Neuronal stem cell (in vitro differentiated cells): ENCODE data around the gene INTS13.
A peak's percentile ranks its signal among the peaks of the same experiment; 100 is the strongest.

Experiments
- DNase-seq: peaks from one replicate; pipeline ENCODE4 v3.0.0-alpha.2; 2013; ENCODE audit warnings: low spot score
- H2AFZ ChIP-seq: one replicate; pipeline ENCODE4 v1.6.1; 2013; ENCODE audit warnings: mild to moderate bottlenecking, low read length, inconsistent platforms
- H2AK5ac ChIP-seq: 2 replicates; pipeline ENCODE4 v1.6.1; 2013; ENCODE audit warnings: low read depth, mild to moderate bottlenecking, inconsistent platforms, low read length, moderate library complexity, mixed read lengths
- H2BK120ac ChIP-seq: 2 replicates; pipeline ENCODE4 v1.6.1; 2013; ENCODE audit warnings: low read depth, mild to moderate bottlenecking, inconsistent platforms, low read length, moderate library complexity, mixed read lengths
- H2BK12ac ChIP-seq: one replicate; pipeline ENCODE4 v1.6.1; 2013; ENCODE audit warnings: low read length, inconsistent platforms
- H2BK15ac ChIP-seq: 2 replicates; pipeline ENCODE4 v1.6.1; 2013; ENCODE audit warnings: mild to moderate bottlenecking, low read length, inconsistent platforms, mixed read lengths
- H2BK5ac ChIP-seq: one replicate; pipeline ENCODE4 v1.6.1; 2013; ENCODE audit warnings: inconsistent platforms, mild to moderate bottlenecking, low read length, moderate library complexity
- H3K14ac ChIP-seq: one replicate; pipeline ENCODE4 v1.6.1; 2013; ENCODE audit warnings: low read length, inconsistent platforms
- H3K18ac ChIP-seq: 2 replicates; pipeline ENCODE4 v1.6.1; 2013; ENCODE audit warnings: low read length, inconsistent platforms
- H3K23ac ChIP-seq: 2 replicates; pipeline ENCODE4 v1.6.1; 2013; ENCODE audit warnings: low read depth, mild to moderate bottlenecking, mixed read lengths, low read length, inconsistent platforms; ENCODE audit not compliant: poor library complexity
- H3K27ac ChIP-seq: replicated peaks from 3 replicates; pipeline ENCODE4 v1.5.1; 2013; ENCODE audit warnings: low read length, inconsistent platforms
- H3K27me3 ChIP-seq, 3 experiments: 2 replicates each; pipeline ENCODE4 v1.6.1; 2013; ENCODE audit warnings: low read length in 3 of 3, mild to moderate bottlenecking in 2 of 3, inconsistent platforms in 1 of 3, low read depth in 1 of 3, mixed read lengths in 1 of 3, moderate library complexity in 1 of 3; ENCODE audit not compliant: control insufficient read depth in 3 of 3, insufficient read depth in 3 of 3
- H3K36me3 ChIP-seq, 2 donors: replicated peaks in 1 of 2; 2 replicates each; pipeline ENCODE4 v1.6.1; 2013; ENCODE audit warnings: low read length in 2 of 2; ENCODE audit not compliant: control insufficient read depth in 2 of 2, insufficient read depth in 2 of 2
- H3K4ac ChIP-seq: 2 replicates; pipeline ENCODE4 v1.6.1; 2013; ENCODE audit warnings: inconsistent platforms, mild to moderate bottlenecking, low read length, moderate library complexity
- H3K4me1 ChIP-seq, 2 donors: 1 replicate in 1 of 2; 2 replicates in 1 of 2; pipeline ENCODE4 v1.6.1; 2013; ENCODE audit warnings: low read length in 2 of 2, low read depth in 1 of 2; ENCODE audit not compliant: control insufficient read depth in 2 of 2, insufficient read depth in 1 of 2
- H3K4me2 ChIP-seq: one replicate; pipeline ENCODE4 v1.6.1; 2013; ENCODE audit warnings: mild to moderate bottlenecking, low read length, inconsistent platforms; ENCODE audit not compliant: insufficient read depth, poor library complexity, severe bottlenecking
- H3K4me3 ChIP-seq, 2 donors: 2 replicates each; pipeline ENCODE4 v1.5.1; 2013; ENCODE audit warnings: low read length in 2 of 2, mild to moderate bottlenecking in 2 of 2, inconsistent platforms in 1 of 2, moderate library complexity in 1 of 2
- H3K79me1 ChIP-seq: one replicate; pipeline ENCODE4 v1.6.1; 2013; ENCODE audit warnings: low read depth, mild to moderate bottlenecking, inconsistent platforms, low read length, moderate library complexity
- H3K9ac ChIP-seq: one replicate; pipeline ENCODE4 v1.6.1; 2013; ENCODE audit warnings: mild to moderate bottlenecking, low read depth, low read length, inconsistent platforms; ENCODE audit not compliant: poor library complexity
- H3K9me3 ChIP-seq, 2 donors: replicated peaks in 1 of 2; 2 replicates each; pipeline versions ENCODE3 to v1.6.1; 2013; ENCODE audit warnings: low read length in 2 of 2, mild to moderate bottlenecking in 2 of 2, inconsistent platforms in 1 of 2, low read depth in 1 of 2, mixed read lengths in 1 of 2, moderate library complexity in 1 of 2; ENCODE audit not compliant: control insufficient read depth in 2 of 2, insufficient read depth in 1 of 2
- H4K8ac ChIP-seq: one replicate; pipeline ENCODE4 v1.6.1; 2013; ENCODE audit warnings: low read depth, mild to moderate bottlenecking, inconsistent platforms, low read length, moderate library complexity
- H4K91ac ChIP-seq: one replicate; pipeline ENCODE4 v1.6.1; 2013; ENCODE audit warnings: low read length, low read depth, mild to moderate bottlenecking, inconsistent platforms; ENCODE audit not compliant: poor library complexity
- WGBS, 2 donors: extraction: QIAGEN DNeasy Blood & Tissue Kit; methylation state at CpG; one replicate each; pipeline ENCODE4 v1.1.7; 2013; ENCODE audit warnings: missing lambda C conversion rate in 2 of 2, mixed read lengths in 1 of 2; ENCODE audit not compliant: insufficient read length in 2 of 2, insufficient replicate concordance in 1 of 2; ENCODE audit errors: extremely low coverage in 2 of 2; 5-methylcytosine and 5-hydroxymethylcytosine counted together

Gene INTS13

GRCh38 chr12:26940516-26941214 lies 2.9 kb upstream of the INTS13 start:
- H3K27ac ChIP-seq = no peak overlapping the region
- H3K23ac ChIP-seq = no peak overlapping the region
- peaks cover 0 to 7% of the 10 kb centered on the region in 2 donors for H3K9me3 ChIP-seq
- no peak for DNase-seq
- H3K4me3 ChIP-seq = no peak overlapping the region
- no peak overlapping the region for H3K4ac ChIP-seq
- no peak overlapping the region for H2AK5ac ChIP-seq
- peaks cover 0 to 16% of the 10 kb centered on the region in 2 donors for H3K4me1 ChIP-seq
- H3K14ac ChIP-seq = no peak overlapping the region
- H4K91ac ChIP-seq = no peak overlapping the region
- no peaks in the 10 kb centered on the region for H3K27me3 ChIP-seq
- WGBS, 2 donors = no CpG with 5 or more reads among the region's 3 CpGs
- no peak overlapping the region for H2AFZ ChIP-seq
- H3K4me2 ChIP-seq = no peak overlapping the region
- H2BK12ac ChIP-seq = no peak overlapping the region
- H2BK15ac ChIP-seq = no peak overlapping the region
- H3K36me3 ChIP-seq = no peaks in the 10 kb centered on the region
- no peak overlapping the region for H2BK120ac ChIP-seq
- no peak overlapping the region for H4K8ac ChIP-seq
- H3K79me1 ChIP-seq = no peaks in the 10 kb centered on the region
- no peak overlapping the region for H2BK5ac ChIP-seq
- no peak overlapping the region for H3K9ac ChIP-seq
- H3K18ac ChIP-seq = no peak overlapping the region

DNA sequence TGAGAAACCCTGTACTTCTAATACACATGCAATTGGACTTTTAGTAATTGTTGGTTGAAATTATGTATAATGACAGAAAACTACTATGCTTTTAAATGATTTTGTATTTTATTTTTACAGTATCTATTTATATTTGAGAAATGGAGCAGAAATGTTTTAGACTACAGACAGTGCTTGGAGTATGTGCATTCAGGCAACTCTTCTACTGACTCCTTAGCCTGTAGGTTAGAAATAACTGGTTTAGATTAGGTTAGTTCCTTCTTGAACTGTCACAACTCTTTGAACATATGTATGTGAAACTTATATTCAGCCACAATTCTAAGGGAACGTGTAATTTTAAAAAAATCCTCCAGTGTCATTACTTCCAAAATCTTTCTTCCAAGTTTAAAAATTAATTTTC lies 2.2 kb upstream of the INTS13 start:
- Histone ChIP-seq H4K91ac (no peak overlapping the region), H3K4me3 (peak overlapping the region in 1 of 2 donors; percentile 86), H3K36me3 (no peaks in the 10 kb centered on the region), H3K14ac (no peak overlapping the region), H3K18ac (no peak overlapping the region), H2BK15ac (no peak overlapping the region), H2AFZ (no peak overlapping the region), H2BK120ac (no peak overlapping the region), H3K4me2 (no peak overlapping the region), H2AK5ac (no peak overlapping the region), H2BK5ac (no peak overlapping the region), H3K79me1 (no peaks in the 10 kb centered on the region), H3K4ac (no peak overlapping the region), H3K27ac (no peak overlapping the region), H2BK12ac (no peak overlapping the region), H3K4me1 (peaks cover 0 to 16% of the 10 kb centered on the region in 2 donors), H3K23ac (no peak overlapping the region), H3K9me3 (peaks cover 0 to 7% of the 10 kb centered on the region in 2 donors), H4K8ac (no peak overlapping the region), H3K27me3 (no peaks in the 10 kb centered on the region), H3K9ac (no peak overlapping the region)
- no CpG with 5 or more reads among the region's 1 CpG for WGBS, 2 donors
- DNase-seq = no peak

DNA sequence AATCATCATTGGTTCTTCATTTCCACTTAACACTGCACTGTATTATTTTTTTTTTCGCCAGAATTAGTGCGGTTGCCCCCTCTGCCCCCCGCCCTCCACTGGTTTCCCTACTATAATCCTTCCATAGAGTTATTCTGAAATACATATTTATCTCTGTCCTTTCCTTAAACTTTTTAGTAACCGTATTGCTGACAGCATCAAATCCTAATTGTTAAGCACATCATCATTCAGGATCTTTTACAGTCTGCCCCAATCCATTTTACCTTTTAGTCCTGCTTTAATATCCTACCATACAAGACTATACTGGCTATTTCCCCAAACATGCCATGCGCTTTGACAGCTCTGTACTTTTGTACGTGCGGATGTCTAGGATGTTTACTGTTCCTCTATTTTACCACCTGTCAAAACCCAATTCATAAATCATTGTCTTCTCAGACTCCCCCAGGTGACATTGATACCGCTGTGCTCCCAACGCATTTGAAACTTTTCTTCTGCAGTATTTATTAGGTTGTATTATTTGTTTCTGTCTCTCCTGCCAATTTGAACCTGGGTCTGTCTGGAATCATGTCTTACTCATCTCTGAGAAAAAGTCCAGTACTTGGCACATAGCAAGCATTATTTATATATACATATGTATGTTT lies 1.5 kb upstream of the INTS13 start:
- Histone ChIP-seq H3K4me1 (peaks cover 0 to 16% of the 10 kb centered on the region in 2 donors), H3K9ac (no peak overlapping the region), H2BK15ac (no peak overlapping the region), H4K8ac (no peak overlapping the region), H3K4me2 (peak overlapping the region; percentile 69), H3K23ac (no peak overlapping the region), H3K79me1 (no peaks in the 10 kb centered on the region), H3K27me3 (no peaks in the 10 kb centered on the region), H3K14ac (no peak overlapping the region), H3K18ac (no peak overlapping the region), H2BK12ac (no peak overlapping the region), H2BK120ac (no peak overlapping the region), H2BK5ac (no peak overlapping the region), H2AFZ (peak overlapping the region; percentile 98), H3K9me3 (peaks cover 0 to 4% of the 10 kb centered on the region in 2 donors), H2AK5ac (no peak overlapping the region), H3K4me3 (peak overlapping the region; percentile 86 to 88), H3K36me3 (no peaks in the 10 kb centered on the region), H4K91ac (no peak overlapping the region), H3K27ac (no peak overlapping the region), H3K4ac (no peak overlapping the region)
- no CpG with 5 or more reads among the region's 9 CpGs for WGBS, 2 donors
- no peak for DNase-seq

DNA sequence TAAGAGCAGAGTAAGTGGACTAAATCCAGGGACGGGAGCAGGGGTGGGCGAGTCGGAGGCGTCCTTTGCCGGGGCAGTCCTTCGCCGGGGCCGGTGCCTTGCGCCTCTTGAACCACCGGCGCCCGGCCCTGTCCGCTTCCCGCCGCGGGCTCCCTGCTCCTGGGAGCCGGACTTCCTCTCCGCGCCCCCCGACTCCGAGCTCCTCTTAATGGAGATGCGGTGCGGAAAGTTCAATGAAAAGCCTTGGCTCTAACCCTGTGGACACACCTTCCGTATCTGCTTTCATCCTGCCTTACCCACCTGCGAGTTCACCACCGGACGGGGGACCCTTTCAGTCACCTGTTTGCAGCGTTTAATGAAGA lies 901 bp upstream of the INTS13 start:
- Histone ChIP-seq H2BK15ac (peak overlapping the region; percentile 76), H3K18ac (peak overlapping the region; percentile 98), H3K36me3 (peaks cover 0 to 4% of the 10 kb centered on the region in 2 donors), H3K27ac (peak overlapping the region; percentile 89), H2BK5ac (peak overlapping the region; percentile 62), H2AK5ac (no peak overlapping the region), H3K79me1 (no peaks in the 10 kb centered on the region), H4K8ac (peak overlapping the region; percentile 70), H2AFZ (peak overlapping the region; percentile 98), H3K4me3 (peak overlapping the region; percentile 86 to 88), H2BK120ac (no peak overlapping the region), H3K23ac (peak overlapping the region; percentile 98), H2BK12ac (peak overlapping the region; percentile 87), H3K27me3 (no peaks in the 10 kb centered on the region), H3K14ac (peak overlapping the region; percentile 84), H3K4me2 (peak overlapping the region; percentile 69), H4K91ac (no peak overlapping the region), H3K9ac (peak overlapping the region; percentile 98), H3K4ac (no peak overlapping the region), H3K4me1 (peaks cover 0 to 16% of the 10 kb centered on the region in 2 donors), H3K9me3 (peaks cover 0 to 2% of the 10 kb centered on the region in 2 donors)
- WGBS, 2 donors = no CpG with 5 or more reads among the region's 28 CpGs
- no peak for DNase-seq
